Measurements from ENCODE around the gene GARNL3.

GARNL3 gene

GRCh38 chr9:127362829-127363228, 98.3 kb downstream of the GARNL3 start:
- Histone ChIP-seq H3K9me2 (replicated peaks; ENCODE audit: low read depth, low read length) (no peaks in the 10 kb centered on the region), H3K9ac (ENCODE audit: low read depth, low read length, poor library complexity, severe bottlenecking) (no peak overlapping the region), H4K20me1 (ENCODE audit: insufficient read depth, low read length, poor library complexity, severe bottlenecking) (no peaks in the 10 kb centered on the region), H3K4me2 (ENCODE audit: low read depth, low read length, poor library complexity, severe bottlenecking) (no peak overlapping the region), H3F3A (ENCODE audit: low read depth) (no peaks in the 10 kb centered on the region), H3K36me3 (ENCODE audit: insufficient read depth, low read length) (no peaks in the 10 kb centered on the region), H2AFZ (ENCODE audit: low read length) (no peak overlapping the region), H3K4me3 (ENCODE audit: low read length, poor library complexity, severe bottlenecking) (no peak overlapping the region), H3K9me3 (ENCODE audit: insufficient read depth, low read depth, low read length) (no peaks in the 10 kb centered on the region), H3K79me2 (ENCODE audit: insufficient read depth, low read length) (no peaks in the 10 kb centered on the region), H3K4me1 (ENCODE audit: insufficient read depth, low read length, poor library complexity, severe bottlenecking) (peaks cover 12% of the 10 kb centered on the region), H3K27me3 (ENCODE audit: insufficient read depth, low read length, poor library complexity, severe bottlenecking) (peaks cover 20% of the 10 kb centered on the region)
- TF ChIP-seq, protein P1, sequence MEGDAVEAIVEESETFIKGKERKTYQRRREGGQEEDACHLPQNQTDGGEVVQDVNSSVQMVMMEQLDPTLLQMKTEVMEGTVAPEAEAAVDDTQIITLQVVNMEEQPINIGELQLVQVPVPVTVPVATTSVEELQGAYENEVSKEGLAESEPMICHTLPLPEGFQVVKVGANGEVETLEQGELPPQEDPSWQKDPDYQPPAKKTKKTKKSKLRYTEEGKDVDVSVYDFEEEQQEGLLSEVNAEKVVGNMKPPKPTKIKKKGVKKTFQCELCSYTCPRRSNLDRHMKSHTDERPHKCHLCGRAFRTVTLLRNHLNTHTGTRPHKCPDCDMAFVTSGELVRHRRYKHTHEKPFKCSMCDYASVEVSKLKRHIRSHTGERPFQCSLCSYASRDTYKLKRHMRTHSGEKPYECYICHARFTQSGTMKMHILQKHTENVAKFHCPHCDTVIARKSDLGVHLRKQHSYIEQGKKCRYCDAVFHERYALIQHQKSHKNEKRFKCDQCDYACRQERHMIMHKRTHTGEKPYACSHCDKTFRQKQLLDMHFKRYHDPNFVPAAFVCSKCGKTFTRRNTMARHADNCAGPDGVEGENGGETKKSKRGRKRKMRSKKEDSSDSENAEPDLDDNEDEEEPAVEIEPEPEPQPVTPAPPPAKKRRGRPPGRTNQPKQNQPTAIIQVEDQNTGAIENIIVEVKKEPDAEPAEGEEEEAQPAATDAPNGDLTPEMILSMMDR (conservative IDR thresholded peaks at IDR 0.05; ENCODE audit: low read length), result no peak

GRCh38 chr9:127365461-127365860, 100.9 kb downstream of the GARNL3 start:
- H3K79me2 ChIP-seq (ENCODE audit: insufficient read depth, low read length), result no peaks in the 10 kb centered on the region
- H3F3A ChIP-seq (ENCODE audit: low read depth), result no peaks in the 10 kb centered on the region
- no peak overlapping the region for H2AFZ ChIP-seq (ENCODE audit: low read length)
- H3K4me3 ChIP-seq (ENCODE audit: low read length, poor library complexity, severe bottlenecking), result no peak overlapping the region
- H3K27me3 ChIP-seq (ENCODE audit: insufficient read depth, low read length, poor library complexity, severe bottlenecking), result peaks cover 39% of the 10 kb centered on the region
- H3K9ac ChIP-seq (ENCODE audit: low read depth, low read length, poor library complexity, severe bottlenecking), result no peak overlapping the region
- H3K9me2 ChIP-seq (replicated peaks; ENCODE audit: low read depth, low read length), result no peaks in the 10 kb centered on the region
- no peaks in the 10 kb centered on the region for H3K9me3 ChIP-seq (ENCODE audit: insufficient read depth, low read depth, low read length)
- no peaks in the 10 kb centered on the region for H3K36me3 ChIP-seq (ENCODE audit: insufficient read depth, low read length)
- H3K4me1 ChIP-seq (ENCODE audit: insufficient read depth, low read length, poor library complexity, severe bottlenecking), result peaks cover 12% of the 10 kb centered on the region
- no peak overlapping the region for H3K4me2 ChIP-seq (ENCODE audit: low read depth, low read length, poor library complexity, severe bottlenecking)
- H4K20me1 ChIP-seq (ENCODE audit: insufficient read depth, low read length, poor library complexity, severe bottlenecking), result no peaks in the 10 kb centered on the region
- TF ChIP-seq, protein P1 (conservative IDR thresholded peaks at IDR 0.05; ENCODE audit: low read length), result no peak
- no peak for TF ChIP-seq EZH2phosphoT487 (IDR thresholded peaks at IDR 0.05; ENCODE audit: borderline replicate concordance)

GRCh38 chr9:127366594-127366993, 102.0 kb downstream of the GARNL3 start:
- TF ChIP-seq EZH2phosphoT487 (IDR thresholded peaks at IDR 0.05; ENCODE audit: borderline replicate concordance), result no peak
- TF ChIP-seq, protein P1 (conservative IDR thresholded peaks at IDR 0.05; ENCODE audit: low read length), result no peak
- Histone ChIP-seq H2AFZ (ENCODE audit: low read length) (no peak overlapping the region), H3F3A (ENCODE audit: low read depth) (no peaks in the 10 kb centered on the region), H3K9me2 (replicated peaks; ENCODE audit: low read depth, low read length) (no peaks in the 10 kb centered on the region), H3K9me3 (ENCODE audit: insufficient read depth, low read depth, low read length) (no peaks in the 10 kb centered on the region), H3K79me2 (ENCODE audit: insufficient read depth, low read length) (no peaks in the 10 kb centered on the region), H4K20me1 (ENCODE audit: insufficient read depth, low read length, poor library complexity, severe bottlenecking) (no peaks in the 10 kb centered on the region), H3K9ac (ENCODE audit: low read depth, low read length, poor library complexity, severe bottlenecking) (no peak overlapping the region), H3K4me2 (ENCODE audit: low read depth, low read length, poor library complexity, severe bottlenecking) (no peak overlapping the region), H3K4me1 (ENCODE audit: insufficient read depth, low read length, poor library complexity, severe bottlenecking) (peaks cover 3% of the 10 kb centered on the region), H3K36me3 (ENCODE audit: insufficient read depth, low read length) (no peaks in the 10 kb centered on the region), H3K27me3 (ENCODE audit: insufficient read depth, low read length, poor library complexity, severe bottlenecking) (peaks cover 50% of the 10 kb centered on the region), H3K4me3 (ENCODE audit: low read length, poor library complexity, severe bottlenecking) (no peak overlapping the region)

Data from Loucy (cell line).